Measurements from ENCODE around the gene DIPK1A.

DNA sequence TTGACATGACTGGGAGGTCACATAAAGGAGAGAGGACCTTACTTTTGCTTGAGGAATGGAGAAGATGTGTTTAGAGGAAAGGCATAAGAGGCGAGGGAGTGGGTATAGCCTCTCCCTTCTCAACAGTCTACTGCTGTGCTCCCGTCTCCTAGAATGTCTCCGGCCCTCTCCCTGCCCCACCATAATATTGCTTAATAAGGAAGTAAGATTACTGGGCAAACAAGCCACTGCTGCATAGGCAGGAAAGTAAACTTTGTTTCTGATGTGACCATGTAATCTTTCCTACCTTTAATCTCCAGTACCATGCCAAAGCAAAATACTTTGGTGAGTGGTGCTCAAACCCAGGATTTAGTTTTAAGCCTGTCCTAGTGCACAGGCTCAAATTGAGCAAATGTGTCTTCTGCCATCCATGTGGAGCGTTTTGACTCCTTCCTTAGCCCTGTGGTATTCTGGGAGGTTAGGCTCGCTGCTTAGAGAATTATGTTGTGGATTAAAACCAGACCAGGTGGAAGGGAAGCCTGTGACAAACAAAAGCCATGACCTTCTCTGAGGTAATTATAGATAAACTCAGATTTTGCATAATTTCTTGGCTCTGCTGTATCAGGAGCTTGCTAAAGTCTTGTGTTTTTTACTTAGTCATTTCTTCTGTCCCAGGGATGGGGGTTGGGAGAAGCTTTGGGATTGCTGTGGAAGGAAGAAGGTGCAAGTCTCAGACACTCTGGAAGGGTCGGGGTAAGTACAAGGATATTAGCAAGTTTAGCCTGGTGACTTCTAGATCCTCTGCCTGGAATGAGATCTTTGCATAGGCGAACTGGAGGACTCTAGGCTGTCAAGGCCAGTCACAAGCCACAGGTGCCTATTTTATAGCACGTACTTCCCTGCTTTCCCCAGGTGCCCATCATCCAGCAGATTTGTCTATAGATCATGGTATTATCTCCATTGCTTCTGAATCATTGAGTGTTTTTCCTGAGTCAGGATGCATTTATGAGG is 34.5 kb upstream of the DIPK1A start:
- no peak for TF ChIP-seq POLR2A (IDR thresholded peaks at IDR 0.05)
- TF ChIP-seq, protein P1, sequence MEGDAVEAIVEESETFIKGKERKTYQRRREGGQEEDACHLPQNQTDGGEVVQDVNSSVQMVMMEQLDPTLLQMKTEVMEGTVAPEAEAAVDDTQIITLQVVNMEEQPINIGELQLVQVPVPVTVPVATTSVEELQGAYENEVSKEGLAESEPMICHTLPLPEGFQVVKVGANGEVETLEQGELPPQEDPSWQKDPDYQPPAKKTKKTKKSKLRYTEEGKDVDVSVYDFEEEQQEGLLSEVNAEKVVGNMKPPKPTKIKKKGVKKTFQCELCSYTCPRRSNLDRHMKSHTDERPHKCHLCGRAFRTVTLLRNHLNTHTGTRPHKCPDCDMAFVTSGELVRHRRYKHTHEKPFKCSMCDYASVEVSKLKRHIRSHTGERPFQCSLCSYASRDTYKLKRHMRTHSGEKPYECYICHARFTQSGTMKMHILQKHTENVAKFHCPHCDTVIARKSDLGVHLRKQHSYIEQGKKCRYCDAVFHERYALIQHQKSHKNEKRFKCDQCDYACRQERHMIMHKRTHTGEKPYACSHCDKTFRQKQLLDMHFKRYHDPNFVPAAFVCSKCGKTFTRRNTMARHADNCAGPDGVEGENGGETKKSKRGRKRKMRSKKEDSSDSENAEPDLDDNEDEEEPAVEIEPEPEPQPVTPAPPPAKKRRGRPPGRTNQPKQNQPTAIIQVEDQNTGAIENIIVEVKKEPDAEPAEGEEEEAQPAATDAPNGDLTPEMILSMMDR (IDR thresholded peaks at IDR 0.05): no peak

All from thyroid gland (tissue), 4 donors.